GM23338 (cell line): ENCODE data around the gene IGSF11. TPM values are rescaled to one million over a fixed set of nuclear protein-coding genes. Genes with fewer than 3 reads are reported as not detected.

Source experiments
- ATAC-seq: fragments of 200-7000 bp; cut with Tn5 transposase; 3 replicates; pipeline ENCODE4 v1.9.1; 2020
- DNase-seq: peaks from one replicate; pipeline ENCODE4 v3.0.0-alpha.2; 2015; ENCODE audit warnings: low spot score
- H2AFZ ChIP-seq: fragments of 200-600 bp; sonication (generic); 2 replicates; pipeline ENCODE4 v1.8.0; 2016; ENCODE audit warnings: antibody characterized with exemption, mild to moderate bottlenecking, moderate library complexity
- H3F3A ChIP-seq: fragments of 200-600 bp; sonication (generic); replicated peaks from 2 replicates; pipeline ENCODE4 v1.8.0; 2017; ENCODE audit warnings: antibody characterized with exemption, mixed run types, low read depth
- H3K27ac ChIP-seq: fragments of 200-600 bp; sonication (generic); 2 replicates; pipeline ENCODE4 v1.6.1; 2016; ENCODE audit warnings: low read depth
- H3K27me3 ChIP-seq: fragments of 200-600 bp; sonication (generic); 2 replicates; pipeline ENCODE4 v1.8.0; 2016; ENCODE audit warnings: mild to moderate bottlenecking, mixed run types, moderate library complexity; ENCODE audit not compliant: insufficient read depth
- H3K36me3 ChIP-seq: fragments of 200-600 bp; sonication (generic); 2 replicates; pipeline ENCODE4 v1.8.0; 2016; ENCODE audit warnings: mild to moderate bottlenecking; ENCODE audit not compliant: insufficient read depth
- H3K4me1 ChIP-seq: fragments of 200-600 bp; sonication (generic); 2 replicates; pipeline ENCODE4 v1.8.0; 2016; ENCODE audit warnings: mild to moderate bottlenecking, moderate library complexity; ENCODE audit not compliant: insufficient read depth
- H3K4me2 ChIP-seq: fragments of 200-600 bp; sonication (generic); 2 replicates; pipeline ENCODE4 v1.7.1; 2017; ENCODE audit warnings: mixed run types
- H3K4me3 ChIP-seq: fragments of 200-600 bp; sonication (generic); 2 replicates; pipeline ENCODE4 v1.6.1; 2016; ENCODE audit warnings: mixed run types
- H3K79me2 ChIP-seq: fragments of 200-600 bp; sonication (generic); replicated peaks from 2 replicates; pipeline ENCODE4 v1.8.0; 2017; ENCODE audit warnings: mild to moderate bottlenecking; ENCODE audit not compliant: insufficient read depth
- H3K9me2 ChIP-seq: fragments of 200-600 bp; sonication (generic); 2 replicates; pipeline ENCODE4 v1.8.0; 2017; ENCODE audit not compliant: insufficient read depth
- H4K20me1 ChIP-seq: fragments of 200-600 bp; sonication (generic); replicated peaks from 2 replicates; pipeline ENCODE4 v1.8.0; 2017; ENCODE audit warnings: mild to moderate bottlenecking; ENCODE audit not compliant: insufficient read depth
- H3K27ac Mint-ChIP-seq: 2 replicates; pipeline ENCODE4 v1.8.0; 2020; ENCODE audit warnings: inconsistent platforms, mild to moderate bottlenecking, moderate library complexity, mixed read lengths
- H3K27me3 Mint-ChIP-seq: 3 replicates; pipeline ENCODE4 v1.8.0; 2022; ENCODE audit warnings: low read depth, mild to moderate bottlenecking, moderate library complexity, mixed read lengths, inconsistent platforms; ENCODE audit not compliant: insufficient read depth, poor library complexity
- H3K36me3 Mint-ChIP-seq: 3 replicates; pipeline ENCODE4 v1.8.0; 2021; ENCODE audit warnings: low read depth, mild to moderate bottlenecking, inconsistent platforms, moderate library complexity, mixed read lengths
- H3K4me1 Mint-ChIP-seq: 3 replicates; pipeline ENCODE4 v1.8.0; 2020; ENCODE audit warnings: mild to moderate bottlenecking, inconsistent platforms, mixed read lengths
- H3K4me3 Mint-ChIP-seq: 3 replicates; pipeline ENCODE4 v1.8.0; 2021; ENCODE audit warnings: moderate library complexity, mild to moderate bottlenecking, inconsistent platforms, mixed read lengths
- H3K9me3 Mint-ChIP-seq: 3 replicates; pipeline ENCODE4 v1.8.0; 2020; ENCODE audit warnings: moderate library complexity, mild to moderate bottlenecking, inconsistent platforms, mixed read lengths
- ETS1 ChIP-seq: IDR thresholded peaks from 2 replicates; pipeline ENCODE4 v1.6.1; 2016; ENCODE audit warnings: antibody characterized with exemption
- EZH2 ChIP-seq: fragments of 200-600 bp; sonication (generic); IDR thresholded peaks from one replicate; pipeline ENCODE4 v1.8.0; 2017; ENCODE audit warnings: antibody characterized with exemption, mild to moderate bottlenecking, low read depth; ENCODE audit not compliant: unreplicated experiment
- EZH2phosphoT487 ChIP-seq: fragments of 200-600 bp; sonication (generic); IDR thresholded peaks from one replicate; pipeline ENCODE4 v1.8.1; 2018; ENCODE audit warnings: antibody characterized with exemption; ENCODE audit not compliant: unreplicated experiment
- JUNB ChIP-seq: IDR thresholded peaks from one replicate; pipeline ENCODE4 v1.6.1; 2016; ENCODE audit warnings: antibody characterized with exemption; ENCODE audit not compliant: unreplicated experiment
- REST ChIP-seq: IDR thresholded peaks from one replicate; pipeline ENCODE4 v1.6.1; 2018; ENCODE audit warnings: antibody characterized with exemption; ENCODE audit not compliant: unreplicated experiment
- ZNF114 ChIP-seq: fragments of 250-450 bp; sonication (Bioruptor Pico); IDR thresholded peaks from 2 replicates; pipeline ENCODE4 v1.5.0; 2020; ENCODE audit warnings: mild to moderate bottlenecking, moderate library complexity
- ZNF331 ChIP-seq: fragments of 250-450 bp; sonication (Bioruptor Pico); IDR thresholded peaks from 2 replicates; pipeline ENCODE4 v1.5.0; 2020; ENCODE audit warnings: low read depth, mild to moderate bottlenecking, moderate library complexity
- ZNF462 ChIP-seq: fragments of 250-450 bp; sonication (Bioruptor Pico); IDR thresholded peaks from 2 replicates; pipeline ENCODE4 v1.5.0; 2020; ENCODE audit warnings: mild to moderate bottlenecking, moderate library complexity
- polyA plus RNA-seq: library from polyadenylated mRNA; unstranded; fragments of >200 nt; fragmentation: Nextera tagmentation; extraction: Ambion mirVana; gene quantifications from 2 replicates; pipeline ENCODE4 v1.2.1, GENCODE V29; 2016
- total RNA-seq: library from RNA; depleted of rRNA; stranded (reverse); fragments of >200 nt; shearing (Covaris generic); gene quantifications from 2 replicates; pipeline ENCODE4 v1.2.3, GENCODE V29; 2014

Gene IGSF11
- total and polyA plus RNA-seq, 2 experiments from 2014 or later = 0.68 to 1.8 TPM

GRCh38 chr3:119015942-119016341 lies 18.7 kb downstream of the IGSF11 start (continued):
- TF ChIP-seq ETS1 (no peak), REST (no peak), EZH2phosphoT487 (no peak), JUNB (no peak), ZNF114 (CRISPR knock-in tag) (no peak), EZH2 (no peak)

DNA sequence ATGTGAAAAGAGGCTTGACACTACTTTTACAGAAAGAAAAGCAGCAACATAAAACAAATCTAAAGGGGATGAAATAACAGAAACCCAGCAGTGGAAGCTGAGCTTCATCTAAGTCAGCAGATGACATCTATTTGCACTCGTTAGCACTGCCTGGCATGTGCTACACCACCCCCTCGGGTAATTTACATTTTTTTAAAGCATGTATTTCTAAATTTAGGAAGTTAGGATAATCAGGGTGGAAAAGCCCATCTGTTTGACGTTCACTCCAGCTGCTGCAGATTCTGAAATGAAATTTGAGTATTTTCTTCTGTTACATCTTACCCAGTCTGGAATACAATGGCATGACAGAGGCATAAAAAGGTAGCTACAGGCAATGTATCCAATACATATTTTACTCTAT lies 20.7 kb downstream of the IGSF11 start:
- H3K27me3 ChIP-seq = no peaks in the 10 kb centered on the region
- 0 out of 2 replicates have a peak, but pooled peaks cover 2% of the 10 kb centered on the region for H3K36me3 ChIP-seq
- Mint-ChIP-seq H3K4me3 (no peak overlapping the region), H3K27me3 (no peaks in the 10 kb centered on the region), H3K4me1 (peaks cover 7% of the 10 kb centered on the region; the same call in 2 of the 3 replicates), H3K27ac (no peak overlapping the region), H3K9me3 (peaks cover 5% of the 10 kb centered on the region; the same call in 2 of the 3 replicates), H3K36me3 (peaks cover 4% of the 10 kb centered on the region; the same call in 1 of the 3 replicates)
- H3K9me2 ChIP-seq = peaks cover 3% of the 10 kb centered on the region; the same call in 1 of the 2 replicates
- no peak overlapping the region for H3K27ac ChIP-seq
- no peaks in the 10 kb centered on the region for H4K20me1 ChIP-seq
- H3K4me2 ChIP-seq = no peak overlapping the region
- no peaks in the 10 kb centered on the region for H3K4me1 ChIP-seq
- no peak for ATAC-seq
- H3F3A ChIP-seq = no peaks in the 10 kb centered on the region
- DNase-seq = no peak
- no peaks in the 10 kb centered on the region for H3K79me2 ChIP-seq
- no peak overlapping the region for H3K4me3 ChIP-seq
- no peak overlapping the region for H2AFZ ChIP-seq
- TF ChIP-seq ZNF331 (CRISPR knock-in tag) (no peak), EZH2 (no peak), REST (no peak), ZNF462 (CRISPR knock-in tag) (no peak), ETS1 (no peak), ZNF114 (CRISPR knock-in tag) (no peak)
